Liver (tissue), 9 donors: ENCODE results near the gene SCRN2. TPM values are rescaled to one million over a fixed set of nuclear protein-coding genes. Genes with fewer than 3 reads are reported as not detected.
A peak's percentile ranks its signal among the peaks of the same experiment; 100 is the strongest.

Experiments
- DNase-seq: peaks from one replicate; pipeline ENCODE4 v3.0.0-alpha.2; 2017; ENCODE audit warnings: low spot score
- H3K27ac ChIP-seq, 2 donors: one replicate each; pipeline ENCODE4 v1.7.0; 2013; ENCODE audit warnings: inconsistent platforms in 2 of 2, low read length in 2 of 2, control low read depth in 1 of 2, low read depth in 1 of 2, mild to moderate bottlenecking in 1 of 2
- H3K27me3 ChIP-seq, 4 donors: one replicate each; pipeline versions ENCODE4 v1.6.1 to v1.7.0; 2013; ENCODE audit warnings: low read length in 3 of 4, inconsistent platforms in 1 of 4, mild to moderate bottlenecking in 1 of 4, moderate library complexity in 1 of 4; ENCODE audit not compliant: control insufficient read depth in 4 of 4, insufficient read depth in 4 of 4
- H3K36me3 ChIP-seq, 4 donors: one replicate each; pipeline versions ENCODE4 v1.6.1 to v1.7.0; 2013; ENCODE audit warnings: low read length in 3 of 4, mild to moderate bottlenecking in 3 of 4, low read depth in 1 of 4, moderate library complexity in 1 of 4; ENCODE audit not compliant: control insufficient read depth in 4 of 4, insufficient read depth in 3 of 4
- H3K4me1 ChIP-seq, 4 donors: one replicate each; pipeline versions ENCODE4 v1.6.1 to v1.7.0; 2013; ENCODE audit warnings: low read length in 3 of 4, mild to moderate bottlenecking in 3 of 4, moderate library complexity in 1 of 4; ENCODE audit not compliant: control insufficient read depth in 4 of 4, insufficient read depth in 4 of 4
- H3K4me3 ChIP-seq, 3 donors: one replicate each; pipeline versions ENCODE4 v1.6.1 to v1.7.0; 2013; ENCODE audit warnings: low read length in 3 of 3, control low read depth in 1 of 3, low read depth in 1 of 3, mild to moderate bottlenecking in 1 of 3
- H3K9ac ChIP-seq, 2 donors: one replicate each; pipeline ENCODE4 v1.7.0; 2013; ENCODE audit warnings: low read length in 2 of 2, mild to moderate bottlenecking in 2 of 2, moderate library complexity in 2 of 2, control low read depth in 1 of 2, low read depth in 1 of 2
- H3K9me3 ChIP-seq, 4 donors: one replicate each; pipeline versions ENCODE4 v1.6.1 to v1.7.0; 2013; ENCODE audit warnings: low read length in 3 of 4; ENCODE audit not compliant: control insufficient read depth in 4 of 4
- CTCF ChIP-seq: fragments of 150-350 bp; IDR thresholded peaks from 2 replicates; pipeline ENCODE4 v1.5.1; 2017; ENCODE audit warnings: improper control_type of control experiment, low read depth, low read length; ENCODE audit not compliant: missing input control
- EGR1 ChIP-seq, 2 donors: IDR thresholded peaks; 2 replicates each; pipeline ENCODE4 v1.6.1; 2016 to 2018; ENCODE audit warnings: antibody characterized with exemption in 2 of 2, low read depth in 2 of 2
- FOXA1 ChIP-seq: IDR thresholded peaks from 2 replicates; pipeline ENCODE4 v1.6.1; 2016; ENCODE audit warnings: antibody characterized with exemption
- FOXA2 ChIP-seq: IDR thresholded peaks from 2 replicates; pipeline ENCODE4 v1.6.1; 2016; ENCODE audit warnings: antibody characterized with exemption
- GABPA ChIP-seq, 2 donors: IDR thresholded peaks in 1 of 2; conservative IDR thresholded peaks in 1 of 2; 2 replicates each; pipeline ENCODE4 v1.6.1; 2016; ENCODE audit warnings: antibody characterized with exemption in 2 of 2, mild to moderate bottlenecking in 1 of 2, moderate library complexity in 1 of 2
- HNF4A ChIP-seq, 2 donors: conservative IDR thresholded peaks; 2 replicates each; pipeline ENCODE4 v1.6.1; 2016; ENCODE audit warnings: antibody characterized with exemption in 2 of 2, mild to moderate bottlenecking in 2 of 2
- HNF4G ChIP-seq: IDR thresholded peaks from 2 replicates; pipeline ENCODE4 v1.6.1; 2016; ENCODE audit warnings: antibody characterized with exemption
- JUND ChIP-seq, 2 donors: IDR thresholded peaks; 2 replicates each; pipeline ENCODE4 v1.6.1; 2016; ENCODE audit warnings: antibody characterized with exemption in 2 of 2
- NR2F2 ChIP-seq: IDR thresholded peaks from 2 replicates; pipeline ENCODE4 v1.6.1; 2016; ENCODE audit warnings: antibody characterized with exemption
- RAD21 ChIP-seq, 2 donors: IDR thresholded peaks; 2 replicates each; pipeline ENCODE4 v1.6.1; 2016; ENCODE audit warnings: antibody characterized with exemption in 2 of 2, mild to moderate bottlenecking in 2 of 2
- REST ChIP-seq: IDR thresholded peaks from 2 replicates; pipeline ENCODE4 v1.6.1; 2016; ENCODE audit warnings: antibody characterized with exemption, mild to moderate bottlenecking
- RXRA ChIP-seq, 2 donors: IDR thresholded peaks; 2 replicates each; pipeline ENCODE4 v1.6.1; 2017 to 2018; ENCODE audit warnings: antibody characterized with exemption in 2 of 2, mild to moderate bottlenecking in 1 of 2
- SP1 ChIP-seq: IDR thresholded peaks from 2 replicates; pipeline ENCODE4 v1.6.1; 2018; ENCODE audit warnings: antibody characterized with exemption, mild to moderate bottlenecking
- TAF1 ChIP-seq: conservative IDR thresholded peaks from 2 replicates; pipeline ENCODE4 v1.6.1; 2016; ENCODE audit warnings: antibody characterized with exemption, mild to moderate bottlenecking
- YY1 ChIP-seq: IDR thresholded peaks from 2 replicates; pipeline ENCODE4 v1.6.1; 2016; ENCODE audit warnings: antibody characterized with exemption, mild to moderate bottlenecking
- WGBS: extraction: QIAGEN DNeasy Blood & Tissue Kit; methylation state at CpG from one replicate; pipeline ENCODE4 v1.1.7; 2013; 5-methylcytosine and 5-hydroxymethylcytosine counted together
- polyA plus RNA-seq, 2 donors: library from polyadenylated mRNA; stranded (reverse) in 1 of 2; unstranded in 1 of 2; fragments of 200-250 nt in 1 of 2; fragments of >200 nt in 1 of 2; fragmentation: Nextera tagmentation in 1 of 2; extraction: Ambion mirVana in 1 of 2; gene quantifications; one replicate each; pipeline versions ENCODE4 v1.2.1 to v1.2.3, GENCODE V29; 2013 to 2015
- total RNA-seq, 2 donors: library from RNA; depleted of rRNA; stranded (reverse); fragments of >200 nt; gene quantifications; one replicate each; pipeline ENCODE4 v1.2.3, GENCODE V29; 2014
- TF ChIP-seq, protein P1 (sequence below): IDR thresholded peaks from 2 replicates; pipeline ENCODE4 v1.6.1; 2016; ENCODE audit warnings: antibody characterized with exemption
- TF ChIP-seq, protein P2 (sequence below): IDR thresholded peaks from 2 replicates; pipeline ENCODE4 v1.6.1; 2016; ENCODE audit warnings: antibody characterized with exemption
- TF ChIP-seq, protein P3 (sequence below): IDR thresholded peaks from 2 replicates; pipeline ENCODE4 v1.6.1; 2016; ENCODE audit warnings: antibody characterized with exemption
- donor health status: healthy.
- donor health status: healthy.
- donor health status: healthy.
- donor health status: healthy.
- donor health status: healthy.

Gene SCRN2
- total and polyA plus RNA-seq, 4 donors, result 17.8 to 27.4 (median 20.3) TPM

GRCh38 chr17:47836601-47837000, 4.5 kb downstream of the SCRN2 start (continued):
- no peak for TF ChIP-seq JUND (IDR thresholded peaks at IDR 0.05)
- no peak for TF ChIP-seq TAF1
- no peak for TF ChIP-seq YY1
- no peak for TF ChIP-seq RXRA (IDR thresholded peaks at IDR 0.05)
- TF ChIP-seq NR2F2, result no peak
- no peak for TF ChIP-seq HNF4A (conservative IDR thresholded peaks at IDR 0.05)

DNA sequence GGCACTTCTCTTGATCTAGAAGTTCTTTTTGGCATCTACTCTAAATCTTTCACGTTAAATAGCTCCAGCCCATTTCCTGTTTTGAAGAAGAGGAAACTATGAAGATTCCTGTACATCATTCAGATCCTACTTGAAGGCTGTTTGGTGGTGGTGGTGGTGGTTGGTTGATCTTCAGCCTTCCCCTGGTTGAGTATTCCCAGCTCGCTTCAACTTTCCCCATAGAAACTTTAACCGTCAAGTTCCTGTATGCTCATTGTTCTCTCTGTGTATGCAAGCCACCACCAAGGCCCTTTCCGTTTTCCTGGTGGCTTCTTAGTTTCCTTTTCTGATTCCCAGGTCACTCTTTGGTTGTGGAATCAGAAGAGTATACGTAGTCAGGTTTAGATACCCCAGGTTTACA, 6.3 kb downstream of the SCRN2 start:
- Histone ChIP-seq H3K9ac (no peak overlapping the region), H3K36me3 (peaks cover 0 to 15% (median 4%) of the 10 kb centered on the region in 4 donors), H3K27me3 (no peaks in the 10 kb centered on the region), H3K4me3 (no peak overlapping the region), H3K27ac (no peak overlapping the region), H3K9me3 (no peaks in the 10 kb centered on the region), H3K4me1 (peaks cover 7 to 39% (median 27%) of the 10 kb centered on the region in 4 donors)
- no peak for TF ChIP-seq YY1
- TF ChIP-seq, protein P1, sequence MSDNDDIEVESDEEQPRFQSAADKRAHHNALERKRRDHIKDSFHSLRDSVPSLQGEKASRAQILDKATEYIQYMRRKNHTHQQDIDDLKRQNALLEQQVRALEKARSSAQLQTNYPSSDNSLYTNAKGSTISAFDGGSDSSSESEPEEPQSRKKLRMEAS, result no peak
- no peak for TF ChIP-seq JUND (IDR thresholded peaks at IDR 0.05)
- TF ChIP-seq, protein P2, sequence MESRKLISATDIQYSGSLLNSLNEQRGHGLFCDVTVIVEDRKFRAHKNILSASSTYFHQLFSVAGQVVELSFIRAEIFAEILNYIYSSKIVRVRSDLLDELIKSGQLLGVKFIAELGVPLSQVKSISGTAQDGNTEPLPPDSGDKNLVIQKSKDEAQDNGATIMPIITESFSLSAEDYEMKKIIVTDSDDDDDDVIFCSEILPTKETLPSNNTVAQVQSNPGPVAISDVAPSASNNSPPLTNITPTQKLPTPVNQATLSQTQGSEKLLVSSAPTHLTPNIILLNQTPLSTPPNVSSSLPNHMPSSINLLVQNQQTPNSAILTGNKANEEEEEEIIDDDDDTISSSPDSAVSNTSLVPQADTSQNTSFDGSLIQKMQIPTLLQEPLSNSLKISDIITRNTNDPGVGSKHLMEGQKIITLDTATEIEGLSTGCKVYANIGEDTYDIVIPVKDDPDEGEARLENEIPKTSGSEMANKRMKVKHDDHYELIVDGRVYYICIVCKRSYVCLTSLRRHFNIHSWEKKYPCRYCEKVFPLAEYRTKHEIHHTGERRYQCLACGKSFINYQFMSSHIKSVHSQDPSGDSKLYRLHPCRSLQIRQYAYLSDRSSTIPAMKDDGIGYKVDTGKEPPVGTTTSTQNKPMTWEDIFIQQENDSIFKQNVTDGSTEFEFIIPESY, result no peak
- no peak for TF ChIP-seq CTCF
- no peak for TF ChIP-seq FOXA1
- no peak for TF ChIP-seq RXRA (IDR thresholded peaks at IDR 0.05)
- TF ChIP-seq EGR1 (IDR thresholded peaks at IDR 0.05; ENCODE audit: low read depth in 2 of 2), result no peak
- TF ChIP-seq FOXA2, result no peak
- TF ChIP-seq, protein P3, sequence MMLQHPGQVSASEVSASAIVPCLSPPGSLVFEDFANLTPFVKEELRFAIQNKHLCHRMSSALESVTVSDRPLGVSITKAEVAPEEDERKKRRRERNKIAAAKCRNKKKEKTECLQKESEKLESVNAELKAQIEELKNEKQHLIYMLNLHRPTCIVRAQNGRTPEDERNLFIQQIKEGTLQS, result no peak
- no peak for TF ChIP-seq TAF1
- no peak for TF ChIP-seq HNF4A (conservative IDR thresholded peaks at IDR 0.05)
- no peak for TF ChIP-seq NR2F2
- no peak for DNase-seq
- WGBS, result 70% methylated on average over 5 of the region's 5 CpGs

DNA sequence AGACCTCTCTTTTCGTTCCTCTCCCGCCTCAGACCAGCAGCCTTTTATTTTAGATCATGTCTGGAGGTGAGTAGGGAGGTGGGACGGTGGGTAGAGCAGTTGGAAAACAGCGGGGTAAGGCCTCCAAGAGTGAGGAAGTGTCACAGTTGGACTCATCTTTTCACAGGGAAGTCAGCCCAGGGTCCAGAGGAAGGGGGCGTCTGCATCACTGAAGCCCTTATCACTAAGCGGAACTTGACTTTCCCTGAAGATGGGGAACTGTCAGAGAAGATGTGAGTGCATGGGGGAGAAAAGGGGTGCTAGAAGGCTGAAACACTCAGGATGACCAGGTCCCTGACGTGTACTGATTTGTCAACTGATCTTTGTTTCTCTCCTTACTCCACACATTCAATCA, 9.1 kb downstream of the SCRN2 start:
- TF ChIP-seq CTCF (no peak), RAD21 (IDR thresholded peaks at IDR 0.05) (no peak), SP1 (no peak), REST (no peak), FOXA1 (no peak), TAF1 (no peak), NR2F2 (no peak), RXRA (IDR thresholded peaks at IDR 0.05) (no peak), GABPA (IDR thresholded peaks at IDR 0.05 in 1 of 2, conservative IDR thresholded peaks at IDR 0.05 in 1 of 2) (no peak), YY1 (no peak), EGR1 (IDR thresholded peaks at IDR 0.05; ENCODE audit: low read depth in 2 of 2) (no peak), HNF4G (no peak)
- TF ChIP-seq, protein P2, result no peak
- peaks cover 4 to 21% (median 8%) of the 10 kb centered on the region in 4 donors for H3K36me3 ChIP-seq
- peak overlapping the region in 1 of 2 donors; percentile 38 for H3K27ac ChIP-seq
- H3K27me3 ChIP-seq, result no peaks in the 10 kb centered on the region
- H3K9me3 ChIP-seq, result no peaks in the 10 kb centered on the region
- peaks cover 7 to 27% (median 23%) of the 10 kb centered on the region in 4 donors for H3K4me1 ChIP-seq
- H3K9ac ChIP-seq, result no peak overlapping the region
- 10% methylated on average over 7 of the region's 7 CpGs for WGBS
- peak overlapping the region; percentile 50 to 99 (median 63) for H3K4me3 ChIP-seq
- no peak for DNase-seq
